ENCODE measurements around the gene RPUSD2.
"Not testable (repeated sequence)": the region's sequence is repeated elsewhere in the genome, so short reads cannot be mapped to it uniquely, and the experiment has no call there.

RPUSD2 gene

DNA sequence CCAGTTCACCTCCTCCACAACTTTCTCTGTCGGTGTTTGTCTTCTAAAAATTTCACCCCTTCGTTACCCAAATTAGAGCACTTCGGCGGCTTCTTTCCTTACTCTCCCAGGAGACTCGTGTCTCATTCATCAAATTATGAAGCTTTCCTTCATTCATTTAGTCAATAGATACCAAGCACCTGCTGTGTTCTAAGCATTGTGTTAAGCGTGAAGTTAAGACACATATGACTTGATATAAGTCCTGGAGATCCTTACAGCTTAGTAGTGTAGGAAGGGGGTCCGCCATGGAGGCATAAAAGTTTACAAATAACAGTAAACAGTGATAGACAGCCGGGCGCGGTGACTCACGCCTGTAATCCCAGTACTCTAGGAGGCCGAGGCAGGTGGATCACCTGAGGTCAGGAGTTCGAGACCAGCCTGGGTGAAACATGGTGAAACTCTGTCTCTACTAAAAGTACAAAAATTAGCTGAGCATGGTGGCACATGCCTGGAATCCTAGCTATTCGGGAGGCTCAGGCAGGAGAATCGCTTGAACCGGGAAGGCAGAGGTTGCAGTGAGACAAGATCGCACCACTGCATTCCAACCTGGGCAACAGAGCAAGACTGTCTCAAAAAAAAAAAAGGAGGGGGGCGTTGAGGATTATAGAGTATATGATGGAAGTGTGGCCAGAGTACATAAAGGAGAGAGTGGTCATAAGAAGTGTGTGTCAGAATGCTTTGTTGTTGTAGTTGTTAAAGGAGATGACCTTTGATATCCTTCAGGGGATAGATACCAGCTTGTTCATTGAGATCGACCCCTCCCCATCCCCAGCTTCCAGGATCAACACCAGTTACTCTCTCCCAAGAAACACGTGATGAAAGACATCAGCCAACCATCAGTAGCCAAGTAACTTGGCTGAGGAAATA, 3.5 kb upstream of the RPUSD2 start:
- DNase-seq (ENCODE audit: low read depth), result no peak

DNA sequence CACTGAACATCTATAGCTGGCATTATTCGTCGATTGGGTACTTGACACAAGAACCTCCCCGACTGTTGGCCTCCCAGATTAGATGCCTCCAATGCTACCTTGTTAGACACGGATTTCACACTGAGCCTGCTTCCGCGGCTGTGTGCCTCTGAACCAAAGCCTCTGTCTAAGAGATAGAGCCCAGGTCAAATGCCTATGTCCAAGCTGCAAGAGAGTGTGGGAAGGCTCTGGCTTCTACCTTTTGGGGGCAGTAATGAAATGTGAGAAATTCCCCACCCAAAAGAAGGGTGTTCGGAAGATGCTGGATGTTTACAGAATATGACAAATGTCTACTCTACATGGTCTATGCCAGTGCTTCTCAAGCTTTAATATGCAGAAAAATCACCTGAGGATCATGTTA, 2.0 kb upstream of the RPUSD2 start:
- no peak for DNase-seq (ENCODE audit: low read depth)

DNA sequence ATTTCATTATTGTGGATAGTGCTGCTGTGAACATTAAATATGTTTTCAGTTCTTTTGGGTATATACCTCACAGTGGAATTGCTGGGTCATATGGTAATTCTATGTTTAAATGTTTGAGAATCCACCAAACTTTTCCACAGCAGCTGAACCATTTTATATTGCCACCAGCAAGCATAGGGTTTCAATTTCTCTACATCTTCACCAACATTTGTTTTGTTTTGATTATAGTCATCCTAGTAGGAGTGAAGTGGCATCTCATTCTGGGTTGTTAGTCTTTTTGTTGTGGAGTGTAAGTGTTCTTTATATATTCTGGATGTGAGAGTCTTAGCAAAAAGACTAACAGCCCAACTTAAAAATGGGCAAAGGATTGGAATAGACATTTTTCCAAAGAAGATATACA, 6.0 kb downstream of the RPUSD2 start:
- DNase-seq (ENCODE audit: low read depth), result no peak

DNA sequence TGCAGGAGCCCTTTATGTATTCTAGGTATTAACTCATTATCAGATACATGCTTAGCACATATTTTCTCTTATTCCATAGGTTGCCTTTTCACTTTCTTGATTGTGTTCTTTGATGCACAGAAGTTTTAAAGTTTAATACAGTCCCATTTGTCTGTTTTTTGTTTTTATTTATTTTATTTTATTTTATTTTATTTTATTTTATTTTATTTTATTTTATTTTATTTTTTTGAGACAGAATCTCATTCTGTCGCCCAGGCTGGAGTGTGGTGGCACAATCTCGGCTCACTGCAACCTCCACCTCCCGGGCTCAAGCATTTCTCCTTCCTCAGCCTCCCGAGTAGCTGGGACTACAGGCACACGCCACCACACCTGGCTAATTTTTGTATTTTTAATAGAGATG, 7.8 kb downstream of the RPUSD2 start:
- not testable (repeated sequence) for DNase-seq (ENCODE audit: low read depth)

DNA sequence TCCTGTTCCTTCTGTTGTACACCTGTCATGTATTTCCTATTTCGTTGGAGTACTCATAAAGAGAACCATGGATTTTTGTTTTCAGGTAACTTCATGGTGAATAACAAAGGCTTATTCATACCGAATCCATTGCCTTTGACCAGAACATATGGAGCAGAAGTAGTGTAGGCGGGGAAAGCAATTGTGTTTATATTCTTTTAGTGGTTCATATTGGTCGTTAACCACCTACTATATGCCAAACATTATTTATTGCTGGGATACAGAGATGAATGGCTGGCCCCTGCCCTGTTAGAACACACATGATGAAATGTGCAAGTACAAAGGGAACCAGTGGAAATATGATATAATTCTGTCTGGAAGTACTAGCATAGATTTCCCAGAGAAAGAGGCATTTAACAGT, 9.8 kb downstream of the RPUSD2 start:
- no peak for DNase-seq (ENCODE audit: low read depth)

DNA sequence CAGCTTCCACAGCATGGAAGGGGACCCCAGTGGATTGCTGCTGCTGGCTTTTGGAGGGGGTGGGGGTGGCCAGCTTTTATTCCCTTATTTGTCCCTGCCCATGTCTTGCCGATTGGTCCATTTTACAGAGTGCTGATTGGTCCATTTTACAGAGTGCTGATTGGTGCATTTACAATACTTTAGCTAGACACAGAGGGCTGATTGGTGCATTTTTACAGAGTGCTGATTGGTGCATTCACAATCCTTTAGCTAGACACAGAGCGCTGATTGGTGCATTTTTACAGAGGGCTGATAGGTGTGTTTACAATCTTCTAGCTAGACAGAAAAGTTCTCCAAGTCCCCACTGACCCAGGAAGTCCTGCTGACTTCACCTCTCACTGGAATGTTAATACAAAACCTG, 12.7 kb downstream of the RPUSD2 start:
- not testable (repeated sequence) for DNase-seq (ENCODE audit: low read depth)

DNA sequence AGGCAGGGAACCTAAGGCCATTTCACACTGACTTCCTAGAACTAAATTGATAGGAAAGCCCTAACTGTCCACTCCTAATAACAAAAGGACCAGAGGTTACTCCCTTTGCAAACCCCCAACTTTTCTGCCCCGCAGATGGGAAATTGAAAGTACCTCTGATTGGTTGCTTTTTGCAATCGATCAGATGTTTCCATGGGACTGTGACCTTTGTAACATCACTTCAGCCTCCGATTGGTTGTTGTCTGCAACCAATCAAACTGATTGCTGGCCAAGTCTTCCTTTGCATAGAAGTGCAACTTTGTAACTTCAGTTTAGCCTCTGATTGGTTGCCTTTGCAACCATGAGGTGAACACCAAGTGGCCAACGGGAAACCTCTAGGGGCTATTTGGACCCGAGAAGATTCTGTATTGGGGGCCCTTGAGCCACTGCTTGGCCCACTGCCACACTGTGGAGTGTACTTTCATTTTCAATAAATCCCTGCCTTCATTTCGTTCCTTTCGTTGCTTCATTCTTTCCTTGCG, 13.7 kb downstream of the RPUSD2 start:
- DNase-seq (ENCODE audit: low read depth), result no peak

DNA sequence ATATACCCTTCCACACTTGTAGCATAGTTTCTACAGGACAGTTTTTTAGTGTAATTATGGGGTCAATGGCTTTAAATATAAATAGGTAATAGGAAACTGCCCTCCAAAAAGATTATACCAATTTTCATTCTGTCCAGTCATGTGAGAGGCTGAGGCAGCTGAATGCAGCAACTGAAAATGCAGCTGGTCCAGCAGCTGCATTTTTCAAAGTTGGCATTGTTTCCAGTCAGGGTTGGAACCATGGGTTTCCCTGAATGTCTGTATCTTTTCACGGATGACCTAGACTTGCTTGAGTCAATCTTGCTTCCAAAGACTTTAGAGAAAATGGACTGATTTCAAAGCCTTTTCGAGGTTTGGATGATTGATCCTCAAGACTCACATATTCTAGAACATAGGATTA, 15.1 kb downstream of the RPUSD2 start:
- no peak for DNase-seq (ENCODE audit: low read depth)

DNA sequence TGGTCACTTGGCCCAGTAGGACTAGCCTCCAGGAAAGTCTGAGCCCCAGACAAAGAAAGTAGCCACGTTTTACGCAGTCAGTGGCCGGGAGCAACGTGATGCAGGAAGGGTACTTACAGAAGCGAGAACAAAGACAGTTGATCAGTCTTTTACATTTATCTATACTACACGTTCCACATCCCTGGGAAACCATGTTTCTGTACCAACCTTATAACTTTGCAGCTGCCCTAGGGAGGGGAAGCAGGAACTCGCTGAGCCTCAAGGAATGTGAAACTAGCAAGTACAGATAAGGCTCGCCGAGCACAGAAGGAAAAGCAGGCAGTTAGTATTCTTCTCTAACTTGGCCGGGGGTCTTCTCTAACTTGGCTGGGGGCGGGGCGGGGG, 21.6 kb downstream of the RPUSD2 start:
- DNase-seq (ENCODE audit: low read depth), result no peak

DNA sequence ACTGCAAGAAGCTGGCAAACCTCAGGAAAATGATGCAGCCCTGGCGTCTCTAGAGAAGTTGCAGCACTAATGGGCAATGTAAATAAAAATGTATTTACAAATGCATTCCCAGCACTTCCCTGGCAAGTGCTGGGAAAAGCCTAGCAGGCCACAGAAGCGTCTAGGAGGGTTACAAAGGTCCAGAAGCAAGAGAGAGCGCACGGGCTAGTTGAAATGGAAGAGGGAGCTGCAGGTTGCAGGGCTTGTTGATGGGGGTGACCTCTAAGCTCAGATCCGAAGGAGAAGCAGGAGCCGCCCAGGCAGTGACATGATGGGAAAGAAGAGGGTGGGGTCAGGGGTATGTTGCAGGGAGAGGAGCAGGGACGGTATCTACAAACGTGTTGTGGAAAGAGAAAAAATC, 22.3 kb downstream of the RPUSD2 start:
- DNase-seq (ENCODE audit: low read depth), result no peak

DNA sequence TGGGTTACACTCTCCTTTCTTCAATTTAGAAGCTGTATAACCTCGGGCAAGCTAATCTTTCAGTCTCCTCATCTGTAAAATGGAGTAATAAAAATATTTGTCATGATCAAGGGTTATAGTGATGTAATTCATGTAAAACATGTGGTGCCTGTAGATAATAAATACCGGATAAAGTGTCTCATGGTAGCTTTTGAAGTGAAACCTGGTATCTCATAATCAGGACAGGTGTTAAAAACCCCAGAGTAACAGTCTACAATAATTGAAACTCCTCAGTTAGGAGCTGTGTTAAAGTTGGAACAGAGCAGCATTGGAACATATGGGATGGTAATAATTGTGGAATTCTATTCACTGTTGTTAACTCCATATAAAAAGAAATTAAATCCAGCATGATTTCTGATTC, 24.1 kb downstream of the RPUSD2 start:
- no peak for DNase-seq (ENCODE audit: low read depth)

DNA sequence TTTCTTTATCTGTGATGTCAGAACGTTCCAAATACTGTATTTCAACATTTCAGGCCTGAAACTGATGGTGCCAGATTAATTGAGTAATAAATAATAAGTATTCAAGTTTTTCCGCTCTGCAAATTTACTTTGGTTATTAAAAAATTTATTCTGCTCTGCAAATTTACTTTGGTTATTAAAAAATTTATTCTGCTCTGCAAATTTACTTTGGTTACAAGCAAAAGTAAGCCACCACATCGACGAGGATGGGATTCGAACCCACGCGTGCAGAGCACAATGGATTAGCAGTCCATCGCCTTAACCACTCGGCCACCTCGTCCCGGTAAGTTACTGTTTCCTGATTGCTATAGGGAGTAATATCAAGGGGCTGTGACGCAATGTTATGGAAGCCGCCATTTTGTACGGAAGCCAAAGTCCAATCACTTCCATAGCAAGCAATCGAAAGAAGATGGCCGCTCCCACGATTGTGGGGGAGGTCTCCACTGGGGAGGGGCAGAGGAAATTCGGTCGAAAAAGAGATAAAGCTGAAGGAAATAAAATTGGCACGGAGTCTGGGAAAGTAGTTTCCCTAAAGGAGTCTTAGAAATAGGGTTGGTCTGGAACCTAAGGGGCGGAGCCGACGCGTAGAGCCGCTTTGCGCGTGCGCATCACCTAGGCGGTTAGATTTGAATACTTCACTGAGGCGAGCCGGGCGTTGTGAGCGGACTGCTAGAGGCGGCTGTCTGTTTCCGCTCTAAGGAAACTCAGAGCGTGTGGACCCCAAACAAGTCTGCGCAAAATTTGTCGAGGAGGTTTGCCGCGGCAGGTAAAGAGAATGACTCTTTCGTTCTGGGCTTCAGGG, 24.7 kb downstream of the RPUSD2 start, which contains the start of gene KNL1:
Gene KNL1, plus strand, starts transcription at position 662 of the 841 bp plus-strand sequence. CDS start 8,683 bp downstream, outside the sequence.
- DNase-seq (ENCODE audit: low read depth), result peak; percentile 76

DNA sequence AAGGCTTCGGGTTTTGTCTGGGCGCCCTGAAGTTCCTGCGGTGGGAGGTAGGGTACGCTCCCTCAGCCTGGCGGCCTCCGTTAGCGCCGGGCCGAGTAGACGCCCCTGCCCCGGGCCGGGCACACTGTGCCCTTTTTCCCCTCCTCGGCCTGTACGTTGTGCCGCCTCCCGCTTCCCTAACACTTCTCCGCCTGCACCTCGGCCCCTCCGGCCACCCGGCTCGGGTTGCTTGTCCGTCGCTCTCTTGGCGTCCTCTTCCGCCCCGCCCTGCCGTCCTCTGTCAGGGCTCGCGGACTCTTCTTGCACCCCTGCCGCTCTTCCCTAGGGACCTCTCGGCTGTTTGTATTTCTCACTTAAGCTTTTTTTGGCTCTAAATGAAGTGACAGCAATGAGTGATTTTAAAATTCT, 25.3 kb downstream of the RPUSD2 start:
- no peak for DNase-seq (ENCODE audit: low read depth)

DNA sequence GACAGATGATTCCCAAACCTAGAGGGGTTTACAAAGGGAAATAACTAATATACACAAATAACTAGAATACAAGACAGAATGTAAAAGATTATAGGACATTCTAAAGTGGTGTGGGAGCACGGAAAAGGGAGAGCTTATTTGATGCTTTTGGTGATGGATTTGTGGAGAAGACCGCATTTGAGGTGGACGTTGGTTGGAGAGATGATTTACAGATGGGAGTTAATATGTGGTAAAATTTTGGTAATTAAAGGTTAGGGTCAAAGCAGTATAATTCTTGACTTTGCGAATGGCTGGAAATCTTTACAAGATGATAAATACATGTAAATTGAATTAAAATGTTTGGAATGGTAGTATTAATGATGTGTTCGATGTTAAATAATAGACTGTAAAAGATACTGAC, 26.1 kb downstream of the RPUSD2 start:
- DNase-seq (ENCODE audit: low read depth), result no peak

DNA sequence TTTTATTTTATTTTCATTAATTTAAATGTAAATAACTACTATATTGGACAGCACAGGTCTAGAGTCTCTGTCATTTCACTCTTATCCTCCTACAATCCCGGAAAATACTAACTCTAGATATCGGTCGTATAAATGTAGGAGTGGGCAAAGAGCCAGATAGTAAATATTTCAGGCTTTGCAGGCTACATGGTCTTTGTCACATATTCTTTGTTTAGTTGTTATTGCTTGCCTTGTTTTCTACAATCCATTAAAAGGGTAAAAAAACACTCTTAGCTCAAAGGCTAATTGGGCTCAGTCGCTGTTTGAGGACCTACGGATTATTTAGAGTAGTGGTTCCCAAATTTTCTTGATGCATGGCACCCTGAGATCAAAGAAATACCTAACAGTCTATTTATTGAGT, 26.7 kb downstream of the RPUSD2 start:
- DNase-seq (ENCODE audit: low read depth), result no peak

DNA sequence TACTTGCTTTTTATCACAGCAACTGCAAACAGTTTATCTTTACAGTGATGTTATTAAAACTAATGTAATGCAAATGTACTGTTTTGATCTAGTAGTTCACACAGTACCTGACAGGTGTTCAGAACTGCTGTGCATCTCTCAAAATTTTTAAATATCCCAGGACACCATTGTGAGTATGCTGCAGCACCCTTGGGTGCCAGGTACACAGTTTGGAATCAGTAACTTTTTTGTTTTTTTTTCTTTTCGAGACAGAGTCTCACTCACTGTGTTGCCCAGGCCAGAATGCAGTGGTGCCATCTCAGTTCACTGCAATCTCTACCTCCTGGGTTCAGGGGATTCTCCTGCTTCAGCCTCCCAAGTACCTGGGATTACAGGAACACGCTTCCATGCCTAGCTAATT, 27.9 kb downstream of the RPUSD2 start:
- no peak for DNase-seq (ENCODE audit: low read depth)

DNA sequence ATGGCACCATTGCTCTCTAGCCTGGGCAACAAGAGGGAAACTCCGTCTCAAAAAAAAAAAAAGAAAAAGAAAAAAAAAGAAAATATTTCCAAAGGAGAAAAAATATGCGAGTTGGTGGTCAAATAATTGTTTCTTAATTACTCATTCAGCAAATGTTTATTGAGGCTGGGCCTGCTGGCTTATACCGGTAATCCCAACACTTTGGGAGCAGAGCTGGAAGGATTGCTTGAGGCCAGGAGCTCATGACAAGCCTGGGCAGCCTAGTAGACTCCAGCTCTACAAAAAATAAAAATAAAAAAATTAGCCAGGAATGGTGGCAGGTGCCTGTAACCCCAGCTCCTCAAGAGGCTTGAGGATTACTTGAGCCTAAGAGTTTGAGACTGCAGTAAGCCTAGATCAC, 29.0 kb downstream of the RPUSD2 start:
- no peak for DNase-seq (ENCODE audit: low read depth)

DNA sequence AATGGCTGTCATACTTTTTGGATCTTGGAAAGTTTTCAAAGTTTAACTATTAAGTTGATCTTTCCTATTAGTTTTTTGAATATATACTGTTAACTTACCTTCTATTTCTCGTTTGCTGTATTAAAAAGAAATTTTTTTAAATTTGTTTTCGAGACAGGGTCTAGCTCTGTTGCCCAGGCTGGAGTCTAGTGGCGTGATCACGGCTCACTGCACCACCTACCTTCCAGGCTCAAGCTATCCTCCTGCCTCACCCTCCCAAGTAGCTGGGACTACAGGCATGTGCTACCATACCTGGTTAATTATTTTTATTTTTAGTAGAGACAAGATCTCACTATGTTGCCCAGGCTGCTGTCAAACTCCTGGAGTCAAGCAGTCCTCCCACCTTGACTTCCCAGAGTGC, 29.6 kb downstream of the RPUSD2 start:
- DNase-seq (ENCODE audit: low read depth), result no peak

DNA sequence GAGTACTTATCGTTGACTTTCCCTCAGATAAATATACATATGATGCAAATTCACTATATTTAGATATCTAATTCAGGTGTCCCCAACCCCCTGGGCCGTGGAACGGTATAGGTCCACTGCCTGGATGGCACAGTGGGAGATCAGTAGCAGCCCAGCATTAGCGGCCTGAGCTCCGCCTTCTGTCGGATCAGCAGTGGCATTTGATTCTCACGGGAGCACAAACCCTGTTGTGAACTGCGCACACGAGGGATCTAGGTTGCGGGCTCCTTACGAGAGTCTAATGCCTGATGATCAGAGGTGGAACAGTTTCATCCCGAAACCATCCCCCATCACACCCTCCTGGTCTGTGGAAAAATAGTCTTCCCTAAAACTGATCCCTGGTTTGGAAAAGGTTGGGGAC, 31.9 kb downstream of the RPUSD2 start:
- DNase-seq (ENCODE audit: low read depth), result no peak

DNA sequence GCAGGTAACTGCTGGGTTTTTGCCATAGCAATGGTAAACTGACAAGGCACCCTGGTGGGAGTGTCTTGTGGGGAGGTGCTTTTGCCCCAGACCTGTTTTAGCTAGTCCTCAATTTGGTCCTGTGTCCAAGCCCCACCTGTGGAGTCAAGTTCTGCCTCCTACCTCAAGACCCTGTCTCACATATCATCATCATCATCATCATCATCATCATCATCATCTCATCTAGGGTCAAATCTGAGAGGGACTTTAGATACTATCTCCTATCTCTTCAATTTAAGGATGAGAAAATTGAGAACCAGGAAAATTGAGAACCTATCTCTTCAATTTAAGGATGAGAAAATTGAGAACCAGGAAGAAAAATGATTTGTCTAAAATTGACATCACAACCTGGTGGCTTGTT, 34.8 kb downstream of the RPUSD2 start:
- no peak for DNase-seq (ENCODE audit: low read depth)

DNA sequence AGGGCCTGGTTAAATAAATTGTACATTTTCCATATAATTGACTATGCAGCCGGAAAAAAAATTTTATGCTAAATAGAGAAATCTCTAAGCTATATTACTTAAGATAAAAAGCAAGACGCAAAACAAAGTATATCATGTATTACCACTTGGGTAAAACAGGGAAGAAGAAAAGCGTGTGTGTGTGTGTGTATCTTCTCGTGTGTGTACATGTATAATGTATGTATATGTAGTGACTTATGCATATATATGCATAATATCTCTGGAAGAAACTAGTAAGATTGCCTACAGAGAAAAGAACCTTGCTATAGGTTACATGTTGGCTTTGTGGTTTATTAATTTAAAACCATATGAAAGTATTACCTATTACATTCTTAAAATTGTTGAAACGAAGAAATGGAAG, 44.0 kb downstream of the RPUSD2 start:
- DNase-seq (ENCODE audit: low read depth), result no peak

DNA sequence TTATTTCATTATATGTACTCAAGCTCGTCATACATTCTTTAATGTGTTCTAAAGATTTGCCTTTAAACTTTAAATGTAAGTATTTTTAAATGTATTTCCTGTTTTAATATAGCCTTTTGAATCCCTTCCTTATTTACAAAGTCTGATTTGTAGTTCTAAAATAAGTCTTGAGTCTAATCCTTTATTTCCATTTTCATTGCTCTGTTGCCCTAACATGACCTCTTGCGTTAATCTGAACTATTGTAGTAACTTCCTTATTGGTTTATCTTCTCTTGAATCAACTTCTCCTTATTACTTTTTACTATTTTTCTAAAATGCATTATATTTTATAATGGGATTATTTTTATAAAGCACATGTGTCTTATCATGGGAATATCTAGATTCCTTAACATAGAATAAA, 48.9 kb downstream of the RPUSD2 start:
- DNase-seq (ENCODE audit: low read depth), result no peak

DNA sequence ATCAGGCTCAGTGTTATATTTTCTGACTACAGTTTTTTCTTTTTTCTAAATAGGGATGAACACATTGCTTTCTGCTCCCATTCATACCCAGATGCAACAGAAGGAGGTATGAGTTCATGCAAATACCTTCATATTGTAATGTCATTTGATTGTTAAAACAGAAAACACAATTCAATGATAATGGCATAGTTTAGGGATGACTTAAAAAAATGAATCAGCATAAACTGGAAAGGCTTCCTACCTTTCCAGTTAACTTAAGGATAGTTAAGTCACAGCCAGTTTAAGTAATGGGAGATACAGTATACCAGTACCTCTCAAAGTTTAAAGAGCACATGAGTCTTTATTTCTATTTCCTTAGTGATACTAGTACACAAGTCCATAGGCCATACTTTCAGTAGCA, 49.8 kb downstream of the RPUSD2 start:
- no peak for DNase-seq (ENCODE audit: low read depth)
